ENCODE measurements around the gene COBL.
"Not testable (repeated sequence)": the region's sequence is repeated elsewhere in the genome, so short reads cannot be mapped to it uniquely, and the experiment has no call there.

The COBL gene

GRCh38 chr7:50990214-50990613 lies 326.4 kb downstream of the COBL start:
- DNase-seq: not testable (repeated sequence)

GRCh38 chr7:50988988-50989387 lies 327.6 kb downstream of the COBL start:
- DNase-seq: no peak

GRCh38 chr7:50988465-50988864 lies 328.1 kb downstream of the COBL start:
- DNase-seq: no peak

- no peak for DNase-seq
These were observed 331.5 kb downstream of the COBL start for GRCh38 chr7:50985096-50985495.

GRCh38 chr7:50983850-50984249 lies 332.8 kb downstream of the COBL start:
- DNase-seq: no peak

- no peak for DNase-seq
These were observed 334.0 kb downstream of the COBL start for GRCh38 chr7:50982626-50983025.

- DNase-seq: no peak
These were observed 334.9 kb downstream of the COBL start for GRCh38 chr7:50981743-50982142.

GRCh38 chr7:50980411-50980810 lies 336.2 kb downstream of the COBL start:
- no peak for DNase-seq

GRCh38 chr7:50978633-50979215 lies 337.9 kb downstream of the COBL start:
- DNase-seq: no peak

GRCh38 chr7:50977421-50977820 lies 339.2 kb downstream of the COBL start:
- DNase-seq: no peak

GRCh38 chr7:50976064-50976463 lies 340.5 kb downstream of the COBL start:
- DNase-seq: no peak

GRCh38 chr7:50974240-50974639 lies 342.4 kb downstream of the COBL start:
- DNase-seq: no peak

GRCh38 chr7:50973814-50974213 lies 342.8 kb downstream of the COBL start:
- no peak for DNase-seq

- DNase-seq: no peak
These were observed 346.5 kb downstream of the COBL start for GRCh38 chr7:50970092-50970491.

Measured in fibroblast of skin of abdomen (primary cell).